D721Med (cell line): ENCODE data around the gene PUS10.
"Not testable (repeated sequence)": the region's sequence is repeated elsewhere in the genome, so short reads cannot be mapped to it uniquely, and the experiment has no call there.

ENCODE experiments used
- DNase-seq: peaks from one replicate; pipeline ENCODE4 v3.0.0; 2011; ENCODE audit warnings: low spot score; ENCODE audit not compliant: insufficient read length
- FAIRE-seq: peaks from 2 replicates; lab custom pipeline; 2011; peaks lifted over from hg19 to GRCh38; lab: Jason Lieb, UNC
- TF ChIP-seq, protein P1 (sequence below): IDR thresholded peaks from 2 replicates; pipeline ENCODE4 v1.5.1; 2012; ENCODE audit warnings: mild to moderate bottlenecking, control low read depth; ENCODE audit not compliant: insufficient read depth; ENCODE audit errors: missing control alignments

Gene PUS10

DNA sequence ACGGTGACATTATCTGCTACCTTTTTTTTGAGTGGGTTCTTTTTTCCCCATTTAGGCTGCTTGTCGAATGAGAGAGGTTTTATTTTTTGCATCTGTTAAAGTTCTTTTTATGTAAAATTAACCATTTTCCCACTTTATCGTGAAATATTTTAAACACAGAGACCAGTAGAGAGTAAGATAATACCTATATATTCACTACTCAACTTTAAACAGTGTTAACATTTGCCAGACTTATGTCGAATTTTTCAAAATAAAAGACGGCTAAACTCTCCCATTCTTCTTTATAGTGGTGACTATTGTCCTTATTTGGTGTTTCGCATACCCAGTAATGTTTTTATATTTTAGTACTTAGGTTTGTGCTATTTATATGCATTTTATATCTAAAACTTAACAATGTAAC lies 743 bp upstream of the PUS10 start:
- FAIRE-seq (no peak), DNase-seq (no peak)
- TF ChIP-seq, protein P1, sequence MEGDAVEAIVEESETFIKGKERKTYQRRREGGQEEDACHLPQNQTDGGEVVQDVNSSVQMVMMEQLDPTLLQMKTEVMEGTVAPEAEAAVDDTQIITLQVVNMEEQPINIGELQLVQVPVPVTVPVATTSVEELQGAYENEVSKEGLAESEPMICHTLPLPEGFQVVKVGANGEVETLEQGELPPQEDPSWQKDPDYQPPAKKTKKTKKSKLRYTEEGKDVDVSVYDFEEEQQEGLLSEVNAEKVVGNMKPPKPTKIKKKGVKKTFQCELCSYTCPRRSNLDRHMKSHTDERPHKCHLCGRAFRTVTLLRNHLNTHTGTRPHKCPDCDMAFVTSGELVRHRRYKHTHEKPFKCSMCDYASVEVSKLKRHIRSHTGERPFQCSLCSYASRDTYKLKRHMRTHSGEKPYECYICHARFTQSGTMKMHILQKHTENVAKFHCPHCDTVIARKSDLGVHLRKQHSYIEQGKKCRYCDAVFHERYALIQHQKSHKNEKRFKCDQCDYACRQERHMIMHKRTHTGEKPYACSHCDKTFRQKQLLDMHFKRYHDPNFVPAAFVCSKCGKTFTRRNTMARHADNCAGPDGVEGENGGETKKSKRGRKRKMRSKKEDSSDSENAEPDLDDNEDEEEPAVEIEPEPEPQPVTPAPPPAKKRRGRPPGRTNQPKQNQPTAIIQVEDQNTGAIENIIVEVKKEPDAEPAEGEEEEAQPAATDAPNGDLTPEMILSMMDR, result no peak

DNA sequence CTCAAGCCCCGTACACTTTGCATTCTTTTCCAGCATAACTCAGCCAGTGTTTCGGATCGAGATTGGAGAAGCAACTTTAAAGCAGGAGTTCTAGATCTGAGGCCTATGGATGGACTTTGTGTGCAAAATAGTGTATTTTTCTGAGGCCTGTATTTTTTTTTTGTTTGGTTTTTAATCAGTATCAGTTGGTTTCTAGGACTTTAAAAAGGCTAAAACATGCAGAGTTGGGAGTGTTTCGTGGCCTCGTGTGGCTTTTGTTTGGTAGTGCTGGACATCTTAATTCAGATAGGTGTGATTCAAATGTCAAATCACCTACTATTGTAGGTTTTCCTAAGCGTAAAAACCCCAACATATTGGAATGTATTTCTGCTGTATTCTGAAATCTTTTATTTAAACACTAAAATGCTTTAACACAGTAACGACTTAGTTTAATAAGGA lies 282 bp upstream of the PUS10 start:
- no peak for FAIRE-seq
- TF ChIP-seq, protein P1, result no peak

DNA sequence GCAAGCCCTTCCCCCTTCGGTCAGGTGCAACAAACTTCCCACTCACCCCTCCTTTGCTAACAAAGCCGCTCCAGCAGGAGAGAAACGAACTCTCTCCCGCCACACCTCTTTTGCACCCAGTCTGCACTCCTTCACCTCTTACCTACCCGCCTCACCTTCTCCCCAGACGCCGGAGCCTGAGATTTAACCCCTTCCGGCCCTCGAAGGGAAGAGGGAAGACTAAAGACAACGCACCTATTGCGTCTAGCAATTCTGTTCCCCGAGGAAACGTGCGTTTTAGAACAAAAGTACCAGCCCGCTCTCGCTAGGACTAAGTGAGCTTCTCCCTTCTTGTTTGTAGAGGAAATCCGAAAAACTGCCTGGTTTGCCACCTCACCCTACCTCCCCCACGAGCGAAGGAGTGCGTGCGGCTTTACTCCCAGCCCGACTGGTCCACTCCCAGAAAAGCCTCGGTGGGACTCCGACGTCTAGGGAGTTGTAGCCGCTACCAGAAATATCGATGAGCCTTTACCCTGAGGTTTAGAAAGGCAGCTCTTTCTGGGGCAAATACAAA lies 976 bp downstream of the PUS10 start:
- FAIRE-seq (no peak), DNase-seq (peak; percentile 35)
- TF ChIP-seq, protein P1, result no peak

More for the DNA sequence above, 282 bp upstream of the PUS10 start:
- DNase-seq, result no peak

DNA sequence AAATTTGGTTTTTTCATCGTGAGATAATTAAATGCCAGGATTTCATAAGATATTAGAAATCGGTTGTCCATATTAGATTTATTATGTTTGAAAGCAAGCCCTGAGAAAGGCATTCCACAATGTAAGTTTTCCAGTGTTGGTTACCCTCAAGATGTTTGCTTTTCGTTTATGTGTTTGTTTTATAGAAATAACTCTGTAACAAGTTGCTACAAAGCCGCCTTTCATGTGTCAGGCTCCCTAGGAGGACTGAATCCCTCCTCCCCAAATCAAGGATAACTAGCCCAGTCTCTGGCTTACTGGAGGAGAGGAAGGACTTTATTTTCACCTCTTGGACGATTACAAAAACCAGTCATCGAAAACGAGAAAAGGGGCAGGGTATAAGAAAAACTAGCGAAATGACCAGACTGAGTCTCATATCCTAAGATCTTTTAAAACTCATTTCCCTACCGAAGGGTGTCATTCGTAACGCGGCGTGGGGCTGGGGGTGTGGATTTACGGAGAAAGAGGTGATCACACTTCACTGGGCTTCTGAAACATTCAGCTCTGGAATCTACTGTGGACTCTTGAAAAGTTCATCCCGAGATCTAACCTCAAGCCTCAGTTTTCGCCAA lies 1.6 kb downstream of the PUS10 start:
- DNase-seq (no peak), FAIRE-seq (no peak)
- TF ChIP-seq, protein P1, result no peak

DNA sequence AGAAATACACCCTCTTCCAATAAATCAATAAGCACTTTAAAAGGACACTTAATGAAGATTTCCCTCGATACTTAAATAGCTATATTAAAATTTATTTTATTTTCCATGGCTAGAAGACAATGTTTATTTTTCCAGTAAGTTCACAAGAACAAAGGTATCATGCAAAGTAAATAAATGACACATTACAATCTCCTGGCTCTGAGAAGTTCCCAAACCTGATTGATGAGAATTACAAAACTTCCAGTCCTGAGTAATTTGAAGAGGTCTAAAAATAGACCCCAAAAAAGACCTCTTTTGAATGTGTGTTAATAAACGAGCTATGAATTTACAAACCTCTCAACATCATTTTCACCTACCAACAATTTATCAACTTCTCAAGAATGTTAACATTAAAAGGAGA lies 2.1 kb downstream of the PUS10 start:
- no peak for DNase-seq
- FAIRE-seq, result no peak
- TF ChIP-seq, protein P1, result no peak

DNA sequence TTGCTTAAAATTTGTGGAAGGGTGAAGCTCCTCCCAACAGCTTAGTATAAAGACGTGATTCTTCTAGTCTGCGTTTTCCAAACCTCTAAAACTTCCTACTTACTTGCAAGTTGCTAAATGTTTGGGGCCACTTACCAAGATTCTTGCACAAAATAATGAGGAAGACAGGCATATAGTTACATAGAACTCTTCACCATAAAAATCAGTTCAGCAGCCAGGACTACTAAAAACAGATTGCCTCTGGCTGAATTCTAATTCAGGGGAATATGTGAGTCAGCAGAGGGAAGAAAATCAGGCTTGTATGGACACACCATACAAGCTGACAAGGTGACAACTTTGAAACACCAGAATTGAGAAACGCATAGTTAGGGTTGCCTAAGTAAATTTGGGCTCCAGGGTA lies 3.3 kb downstream of the PUS10 start:
- FAIRE-seq (no peak), DNase-seq (no peak)
- TF ChIP-seq, protein P1, result no peak

DNA sequence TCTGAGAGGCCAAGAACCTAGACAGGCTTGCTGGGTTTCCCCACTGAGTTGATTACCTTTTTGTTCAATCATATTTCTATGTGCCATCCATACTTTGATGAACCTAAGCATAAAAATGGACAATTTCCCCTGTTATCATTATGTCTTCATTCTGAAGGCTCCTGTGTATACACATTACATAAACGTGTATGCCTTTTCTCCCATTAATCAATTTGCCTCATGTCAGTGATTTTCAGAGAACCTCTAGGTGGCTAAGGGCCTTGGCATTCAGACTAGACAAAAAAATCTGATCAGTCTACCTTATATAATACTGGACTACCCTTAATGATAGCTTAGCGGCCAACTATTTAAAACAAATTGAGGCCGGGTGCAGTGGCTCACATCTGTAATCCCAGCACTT lies 4.7 kb downstream of the PUS10 start:
- DNase-seq (no peak), FAIRE-seq (no peak)
- TF ChIP-seq, protein P1, result no peak

DNA sequence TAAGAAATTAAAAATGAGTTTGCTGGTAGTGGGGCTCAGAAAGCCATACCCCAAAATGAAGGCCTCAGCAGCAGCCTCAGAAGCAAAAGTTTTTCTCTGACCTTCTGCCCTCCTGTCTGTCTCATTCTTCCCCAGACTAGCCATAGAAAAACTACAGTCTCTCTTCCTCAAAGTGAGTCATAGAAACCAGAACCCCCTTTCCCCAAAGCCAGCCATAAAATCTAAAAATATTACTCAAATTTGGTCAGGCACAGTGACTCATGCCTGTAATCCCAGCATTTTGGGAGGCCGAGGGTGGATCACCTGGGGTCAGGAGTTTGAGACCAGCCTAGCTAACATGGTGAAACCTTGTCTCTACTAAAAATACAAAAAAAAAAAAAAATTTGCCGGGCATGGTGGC lies 5.8 kb downstream of the PUS10 start:
- DNase-seq, FAIRE-seq: not testable (repeated sequence)
